HepG2 (cell line): ENCODE measurements around the gene NR2C1. TPM values are rescaled to one million over a fixed set of nuclear protein-coding genes. Genes with fewer than 3 reads are reported as not detected.

ENCODE experiments used
- AGO1 ChIP-seq: fragments of 200-400 bp; formaldehyde crosslinking; IDR thresholded peaks from 2 replicates; pipeline ENCODE4 v1.6.1; 2017; ENCODE audit warnings: mild to moderate bottlenecking, low read depth, low read length, moderate library complexity; ENCODE audit not compliant: poor library complexity, severe bottlenecking
- ATRX ChIP-seq: sonication (generic); formaldehyde crosslinking; IDR thresholded peaks from 2 replicates; pipeline ENCODE4 v1.4.0; 2020; ENCODE audit warnings: missing genetic modification reagents, borderline replicate concordance
- CHD4 ChIP-seq: fragments of 200-600 bp; sonication (generic); IDR thresholded peaks from 2 replicates; pipeline ENCODE4 v1.7.0; 2017; ENCODE audit warnings: mild to moderate bottlenecking, low read length, borderline replicate concordance
- FIP1L1 ChIP-seq: fragments of 200-400 bp; formaldehyde crosslinking; IDR thresholded peaks from 2 replicates; pipeline ENCODE4 v1.6.1; 2018; ENCODE audit warnings: low read depth, mild to moderate bottlenecking, low read length, moderate library complexity, borderline replicate concordance; ENCODE audit not compliant: insufficient read depth
- GLI4 ChIP-seq: sonication (generic); formaldehyde crosslinking; IDR thresholded peaks from 2 replicates; pipeline ENCODE4 v1.5.1; 2020; ENCODE audit warnings: missing genetic modification reagents, mild to moderate bottlenecking, moderate library complexity, borderline replicate concordance
- HMG20A ChIP-seq: IDR thresholded peaks from 2 replicates; pipeline ENCODE4 v1.6.1; 2016; ENCODE audit warnings: borderline replicate concordance
- HMGA1 ChIP-seq: sonication (generic); formaldehyde crosslinking; conservative IDR thresholded peaks from 2 replicates; pipeline ENCODE4 v1.4.0; 2020; ENCODE audit warnings: missing genetic modification reagents
- KAT8 ChIP-seq: IDR thresholded peaks from 2 replicates; pipeline ENCODE4 v1.6.1; 2016; ENCODE audit warnings: missing genetic modification reagents, missing compliant biosample characterization
- MIXL1 ChIP-seq: IDR thresholded peaks from 2 replicates; pipeline ENCODE4 v1.6.1; 2016
- MYPOP ChIP-seq: sonication (generic); formaldehyde crosslinking; IDR thresholded peaks from 2 replicates; pipeline ENCODE4 v1.8.1; 2023; ENCODE audit warnings: mild to moderate bottlenecking, moderate library complexity, missing genetic modification reagents
- NR1H2 ChIP-seq: sonication (generic); formaldehyde crosslinking; IDR thresholded peaks from 2 replicates; pipeline ENCODE4 v1.8.1; 2022; ENCODE audit warnings: low read depth, missing genetic modification reagents, borderline replicate concordance
- SALL2 ChIP-seq: sonication (generic); formaldehyde crosslinking; IDR thresholded peaks from 2 replicates; pipeline ENCODE4 v1.8.1; 2023; ENCODE audit warnings: mild to moderate bottlenecking, missing genetic modification reagents, inconsistent platforms
- SRY ChIP-seq: sonication (generic); formaldehyde crosslinking; IDR thresholded peaks from 2 replicates; pipeline ENCODE4 v1.8.0; 2022; ENCODE audit warnings: mild to moderate bottlenecking, missing genetic modification reagents
- ZFP41 ChIP-seq: sonication (generic); formaldehyde crosslinking; IDR thresholded peaks from 2 replicates; pipeline ENCODE4 v1.4.0; 2020; ENCODE audit warnings: mild to moderate bottlenecking, missing genetic modification reagents, borderline replicate concordance
- ZFP62 ChIP-seq: sonication (generic); formaldehyde crosslinking; IDR thresholded peaks from 2 replicates; pipeline ENCODE4 v1.4.0; 2020; ENCODE audit warnings: missing genetic modification reagents
- ZNF264 ChIP-seq: sonication (generic); formaldehyde crosslinking; IDR thresholded peaks from 2 replicates; pipeline ENCODE4 v1.4.0; 2020; ENCODE audit warnings: missing genetic modification reagents
- ZNF329 ChIP-seq: sonication (generic); formaldehyde crosslinking; IDR thresholded peaks from 2 replicates; pipeline ENCODE4 v1.9.0; 2021; ENCODE audit warnings: low read depth, mild to moderate bottlenecking, missing genetic modification reagents
- ZNF367 ChIP-seq: sonication (generic); formaldehyde crosslinking; IDR thresholded peaks from 2 replicates; pipeline ENCODE4 v1.4.0; 2020; ENCODE audit warnings: missing genetic modification reagents, borderline replicate concordance
- ZNF720 ChIP-seq: sonication (generic); formaldehyde crosslinking; IDR thresholded peaks from 2 replicates; pipeline ENCODE4 v1.4.0; 2020; ENCODE audit warnings: missing genetic modification reagents
- ZNF770 ChIP-seq: sonication (generic); formaldehyde crosslinking; IDR thresholded peaks from 2 replicates; pipeline ENCODE4 v1.5.0; 2020; ENCODE audit warnings: mild to moderate bottlenecking, missing genetic modification reagents
- ZNF773 ChIP-seq: sonication (generic); formaldehyde crosslinking; IDR thresholded peaks from 2 replicates; pipeline ENCODE4 v1.4.0; 2020; ENCODE audit warnings: missing genetic modification reagents, borderline replicate concordance
- ZNF790 ChIP-seq: sonication (generic); formaldehyde crosslinking; IDR thresholded peaks from 2 replicates; pipeline ENCODE4 v1.8.0; 2022; ENCODE audit warnings: missing genetic modification reagents, mild to moderate bottlenecking, borderline replicate concordance
- ZNF816 ChIP-seq: sonication (generic); formaldehyde crosslinking; IDR thresholded peaks from 2 replicates; pipeline ENCODE4 v1.8.0; 2022; ENCODE audit warnings: missing genetic modification reagents, mild to moderate bottlenecking, borderline replicate concordance
- polyA plus RNA-seq, 8 experiments: library from polyadenylated mRNA; depleted of rRNA in 3 of 8; stranded (reverse) in 7 of 8; unstranded in 1 of 8; fragments of >200 nt; fragmentation: Illumina TruSeq in 4 of 8; extraction: Trizol in 4 of 8; gene quantifications; 2 replicates each; pipeline versions ENCODE4 v1.2.1 to v1.2.3, GENCODE V29; 2011 to 2016; ENCODE audit warnings: low read depth in 4 of 8, missing spikeins in 1 of 8, mixed read lengths in 1 of 8; ENCODE audit not compliant: insufficient read depth in 1 of 8
- total RNA-seq, 5 experiments: library from RNA; depleted of rRNA; stranded (reverse); fragments of >200 nt; fragmentation: Illumina TruSeq; extraction: Trizol; gene quantifications; 2 replicates each; pipeline ENCODE4 v1.2.3, GENCODE V29; 2016; ENCODE audit warnings: low read depth in 1 of 5
- TF ChIP-seq, protein P1 (sequence below): sonication (generic); formaldehyde crosslinking; IDR thresholded peaks from 2 replicates; pipeline ENCODE4 v1.5.0; 2020; ENCODE audit warnings: missing genetic modification reagents

NR2C1 gene
- total and polyA plus RNA-seq, 2 of the 13 experiments (the other 11 are each of a cell fraction or from before 2014, with no cell fraction given): 38.0 to 70.8 TPM

DNA sequence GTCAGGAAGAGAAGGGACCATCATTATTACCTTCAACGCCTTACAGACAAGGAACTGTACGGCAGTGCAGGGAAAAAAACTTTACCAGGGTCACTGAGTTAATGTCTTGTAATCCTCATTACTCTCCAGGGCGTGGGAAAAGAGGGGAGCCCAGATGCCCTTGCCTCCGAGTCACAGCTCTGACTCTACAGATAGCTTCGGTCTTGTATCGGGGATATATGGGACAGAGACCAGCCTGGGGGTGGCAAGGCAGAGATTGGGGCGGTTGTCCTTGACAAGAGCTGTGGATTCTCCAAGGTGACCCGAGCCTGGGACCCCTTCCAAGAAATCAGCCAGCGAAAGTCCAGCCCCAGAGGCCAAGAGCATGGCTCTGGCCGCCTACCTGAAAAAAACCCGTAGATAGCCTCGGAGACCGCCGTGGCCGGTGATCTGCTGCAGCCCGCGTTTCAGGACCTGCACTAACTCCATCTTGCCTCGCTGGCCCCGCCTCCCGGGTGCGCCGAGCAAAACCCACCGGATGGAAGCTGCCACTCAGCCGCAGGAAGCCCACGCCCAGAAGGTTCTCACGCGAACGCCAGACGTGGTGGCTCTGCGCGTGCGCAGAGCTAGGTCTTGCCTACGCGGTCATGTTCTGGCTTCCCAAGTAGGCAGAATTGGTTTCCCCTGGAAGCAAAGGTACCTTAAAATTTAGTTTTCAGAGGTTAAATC lies 70.1 kb downstream of the NR2C1 start, which contains the start of gene NDUFA12 (continued):
- TF ChIP-seq ZNF773 (CRISPR knock-in tag) (no peak), MYPOP (CRISPR knock-in tag) (0 out of 2 replicates have a peak, but pooled peaks have one; percentile 41), FIP1L1 (no peak), AGO1 (peak; percentile 68), ATRX (no peak), ZNF720 (no peak), GLI4 (no peak), KAT8 (CRISPR knock-in tag) (peak; percentile 96), ZFP62 (CRISPR knock-in tag) (no peak), CHD4 (no peak), ZNF770 (no peak), SRY (CRISPR knock-in tag) (peak; percentile 89), HMGA1 (no peak), ZNF367 (CRISPR knock-in tag) (no peak), SALL2 (peak; percentile 96), ZNF816 (no peak), HMG20A (CRISPR knock-in tag) (no peak), NR1H2 (no peak), ZNF329 (CRISPR knock-in tag) (0 out of 2 replicates have a peak, but pooled peaks have one; percentile 61), ZNF790 (CRISPR knock-in tag) (peak; percentile 71; the same call in 1 of the 2 replicates), ZNF264 (CRISPR knock-in tag) (peak; percentile 57; the same call in 1 of the 2 replicates), ZFP41 (CRISPR knock-in tag) (no peak), MIXL1 (CRISPR knock-in tag) (peak; percentile 77)
- TF ChIP-seq, protein P1, sequence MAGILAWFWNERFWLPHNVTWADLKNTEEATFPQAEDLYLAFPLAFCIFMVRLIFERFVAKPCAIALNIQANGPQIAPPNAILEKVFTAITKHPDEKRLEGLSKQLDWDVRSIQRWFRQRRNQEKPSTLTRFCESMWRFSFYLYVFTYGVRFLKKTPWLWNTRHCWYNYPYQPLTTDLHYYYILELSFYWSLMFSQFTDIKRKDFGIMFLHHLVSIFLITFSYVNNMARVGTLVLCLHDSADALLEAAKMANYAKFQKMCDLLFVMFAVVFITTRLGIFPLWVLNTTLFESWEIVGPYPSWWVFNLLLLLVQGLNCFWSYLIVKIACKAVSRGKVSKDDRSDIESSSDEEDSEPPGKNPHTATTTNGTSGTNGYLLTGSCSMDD (CRISPR knock-in tag): no peak
